H1 (cell line): ENCODE results near the gene CHCHD3. TPM values are rescaled to one million over a fixed set of nuclear protein-coding genes. Genes with fewer than 3 reads are reported as not detected.

ENCODE experiments used
- CTCF ChIA-PET: fragments of 300-600 bp; sonication (Branson Sonifier 250); formaldehyde crosslinking; loops from one replicate; lab custom pipeline; 2021; ENCODE audit not compliant: partially characterized antibody; lab: Charles Lee
- POLR2A ChIA-PET: fragments of 300-600 bp; sonication (Branson Sonifier 250); formaldehyde crosslinking; loops from one replicate; lab custom pipeline; 2021; ENCODE audit warnings: inconsistent platforms; ENCODE audit not compliant: partially characterized antibody; lab: Charles Lee
- DNase-seq, 2 experiments: peaks; one replicate each; pipeline versions ENCODE4 v3.0.0 to v3.0.0-alpha.2; 2010 to 2022; ENCODE audit warnings: low spot score in 2 of 2, low read depth in 1 of 2, mixed read lengths in 1 of 2
- FAIRE-seq: peaks from 2 replicates; lab custom pipeline; 2011; peaks lifted over from hg19 to GRCh38; lab: Jason Lieb, UNC
- H2AFZ ChIP-seq: 2 replicates; pipeline ENCODE4 v1.8.1; 2012; ENCODE audit warnings: low read length, inconsistent platforms
- H2AK5ac ChIP-seq: 2 replicates; pipeline ENCODE4 v1.6.1; 2013; ENCODE audit warnings: low read depth, low read length
- H2BK120ac ChIP-seq: replicated peaks from 2 replicates; pipeline ENCODE3; 2013; ENCODE audit warnings: low read depth, low read length, inconsistent platforms
- H2BK12ac ChIP-seq: 2 replicates; pipeline ENCODE4 v1.6.1; 2013; ENCODE audit warnings: low read depth, low read length
- H2BK15ac ChIP-seq: 2 replicates; pipeline ENCODE4 v1.6.1; 2013; ENCODE audit warnings: low read length
- H2BK20ac ChIP-seq: 2 replicates; pipeline ENCODE4 v1.6.1; 2013; ENCODE audit warnings: low read length
- H2BK5ac ChIP-seq: 2 replicates; pipeline ENCODE4 v1.6.1; 2013; ENCODE audit warnings: low read depth, low read length
- H3K14ac ChIP-seq: 2 replicates; pipeline ENCODE4 v1.6.1; 2013; ENCODE audit warnings: inconsistent platforms; ENCODE audit not compliant: insufficient read length
- H3K18ac ChIP-seq: 2 replicates; pipeline ENCODE4 v1.6.1; 2013; ENCODE audit warnings: low read length; ENCODE audit errors: extremely low read depth
- H3K23ac ChIP-seq: 2 replicates; pipeline ENCODE4 v1.6.1; 2013; ENCODE audit warnings: inconsistent platforms; ENCODE audit not compliant: insufficient read length
- H3K23me2 ChIP-seq: 2 replicates; pipeline ENCODE4 v1.6.1; 2013; ENCODE audit warnings: low read depth, low read length
- H3K27ac ChIP-seq: 2 replicates; pipeline ENCODE4 v1.6.1; 2011; ENCODE audit warnings: low read depth, low read length, inconsistent platforms
- H3K27me3 ChIP-seq, 4 experiments: replicated peaks in 1 of 4; 1 replicate in 1 of 4; 2 replicates in 3 of 4; pipeline versions ENCODE4 v1.6.1 to v1.8.1; 2011 to 2013; ENCODE audit warnings: low read length in 3 of 4, mild to moderate bottlenecking in 3 of 4, inconsistent platforms in 2 of 4, mixed read lengths in 2 of 4, moderate library complexity in 1 of 4; ENCODE audit not compliant: control insufficient read depth in 3 of 4, insufficient read depth in 3 of 4; ENCODE audit errors: extremely low read depth in 1 of 4
- H3K36me3 ChIP-seq, 4 experiments: 2 replicates each; pipeline versions ENCODE4 v1.6.1 to v1.8.1; 2011 to 2013; ENCODE audit warnings: mild to moderate bottlenecking in 4 of 4, low read length in 3 of 4, moderate library complexity in 2 of 4, control low read depth in 1 of 4, inconsistent platforms in 1 of 4; ENCODE audit not compliant: insufficient read depth in 4 of 4, control insufficient read depth in 2 of 4
- H3K4ac ChIP-seq: replicated peaks from 2 replicates; pipeline ENCODE3; 2013; ENCODE audit warnings: low read length, low read depth, mixed read lengths, inconsistent platforms; ENCODE audit not compliant: insufficient read length
- H3K4me1 ChIP-seq, 4 experiments: replicated peaks in 1 of 4; 1 replicate in 1 of 4; 2 replicates in 3 of 4; pipeline versions ENCODE4 v1.6.1 to v1.8.1; 2011 to 2013; ENCODE audit warnings: low read length in 3 of 4, inconsistent platforms in 2 of 4, mixed read lengths in 1 of 4; ENCODE audit not compliant: insufficient read depth in 4 of 4, control insufficient read depth in 3 of 4
- H3K4me2 ChIP-seq, 2 experiments: 2 replicates each; pipeline versions ENCODE4 v1.6.1 to v1.8.1; 2011 to 2013; ENCODE audit warnings: low read depth in 2 of 2, low read length in 2 of 2, control low read depth in 1 of 2, inconsistent platforms in 1 of 2, mild to moderate bottlenecking in 1 of 2; ENCODE audit not compliant: insufficient read depth in 1 of 2
- H3K4me3 ChIP-seq, 4 experiments: fragments of 200-600, 300-600 bp in 1 of 4; sonication (generic), shearing (Covaris generic), sonication (Bioruptor Twin) in 1 of 4; 2 replicates each; pipeline versions ENCODE4 v1.5.1 to v1.8.1; 2011 to 2016; ENCODE audit warnings: low read length in 4 of 4, low read depth in 3 of 4, control low read depth in 2 of 4, inconsistent platforms in 2 of 4, mild to moderate bottlenecking in 2 of 4, mixed read lengths in 1 of 4, moderate library complexity in 1 of 4; ENCODE audit not compliant: insufficient read depth in 2 of 4; ENCODE audit errors: extremely low read depth in 1 of 4
- H3K56ac ChIP-seq: replicated peaks from 2 replicates; pipeline ENCODE3; 2013; ENCODE audit warnings: low read depth, mild to moderate bottlenecking, mixed read lengths, low read length, inconsistent platforms; ENCODE audit not compliant: insufficient read length
- H3K79me1 ChIP-seq: 2 replicates; pipeline ENCODE4 v1.6.1; 2013; ENCODE audit warnings: low read depth, low read length, control low read depth
- H3K79me2 ChIP-seq, 2 experiments: 2 replicates each; pipeline versions ENCODE4 v1.6.1 to v1.8.1; 2012 to 2013; ENCODE audit warnings: low read length in 2 of 2, mild to moderate bottlenecking in 2 of 2, inconsistent platforms in 1 of 2; ENCODE audit not compliant: insufficient read depth in 2 of 2, control insufficient read depth in 1 of 2
- H3K9ac ChIP-seq, 4 experiments: replicated peaks in 1 of 4; 1 replicate in 1 of 4; 2 replicates in 3 of 4; pipeline versions ENCODE4 v1.6.1 to v1.8.1; 2011 to 2013; ENCODE audit warnings: low read depth in 3 of 4, low read length in 3 of 4, control low read depth in 2 of 4, mild to moderate bottlenecking in 2 of 4, moderate library complexity in 2 of 4, inconsistent platforms in 1 of 4; ENCODE audit errors: extremely low read depth in 1 of 4
- H3K9me3 ChIP-seq, 2 experiments: 2 replicates each; pipeline versions ENCODE4 v1.6.1 to v1.8.1; 2012 to 2013; ENCODE audit warnings: mild to moderate bottlenecking in 2 of 2, moderate library complexity in 2 of 2, control low read depth in 1 of 2, inconsistent platforms in 1 of 2, low read depth in 1 of 2, low read length in 1 of 2, mixed read lengths in 1 of 2; ENCODE audit not compliant: insufficient read depth in 2 of 2
- H4K20me1 ChIP-seq, 2 experiments: replicated peaks in 1 of 2; 2 replicates each; pipeline versions ENCODE3 to v1.8.1; 2011 to 2013; ENCODE audit warnings: inconsistent platforms in 2 of 2, low read length in 2 of 2, mild to moderate bottlenecking in 1 of 2; ENCODE audit not compliant: insufficient read depth in 2 of 2, control insufficient read depth in 1 of 2
- H4K5ac ChIP-seq: 2 replicates; pipeline ENCODE4 v1.6.1; 2013; ENCODE audit warnings: low read length, low read depth, mixed read lengths, inconsistent platforms; ENCODE audit not compliant: insufficient read length
- H4K8ac ChIP-seq: 2 replicates; pipeline ENCODE4 v1.8.0; 2013; ENCODE audit warnings: mild to moderate bottlenecking, moderate library complexity, low read length, inconsistent platforms; ENCODE audit not compliant: insufficient read depth; ENCODE audit errors: extremely low read depth
- H4K91ac ChIP-seq: replicated peaks from 2 replicates; pipeline ENCODE3; 2013; ENCODE audit warnings: low read length, mixed read lengths, inconsistent platforms; ENCODE audit not compliant: insufficient read length
- ATF3 ChIP-seq: IDR thresholded peaks from 2 replicates; pipeline ENCODE4 v1.6.1; 2011; ENCODE audit warnings: low read depth, mild to moderate bottlenecking, low read length; ENCODE audit not compliant: insufficient read depth
- CTBP2 ChIP-seq: IDR thresholded peaks from 2 replicates; pipeline ENCODE4 v1.7.0; 2011; ENCODE audit warnings: borderline replicate concordance, mild to moderate bottlenecking, moderate library complexity, mixed read lengths, low read length; ENCODE audit not compliant: insufficient read depth, insufficient read length
- CTCF ChIP-seq, 3 experiments: IDR thresholded peaks; 1 replicate in 2 of 3; 2 replicates in 1 of 3; pipeline versions ENCODE4 v1.5.1 to v1.6.1; 2011; ENCODE audit warnings: low read length in 3 of 3, mild to moderate bottlenecking in 3 of 3, inconsistent platforms in 2 of 3, low read depth in 1 of 3, moderate library complexity in 1 of 3; ENCODE audit not compliant: insufficient read depth in 1 of 3; ENCODE audit errors: control extremely low read depth in 1 of 3
- GABPA ChIP-seq: IDR thresholded peaks from 2 replicates; pipeline ENCODE4 v1.6.1; 2011; ENCODE audit warnings: mild to moderate bottlenecking, low read length, moderate library complexity, borderline replicate concordance; ENCODE audit not compliant: insufficient read depth
- RAD21 ChIP-seq, 2 experiments: IDR thresholded peaks in 1 of 2; conservative IDR thresholded peaks in 1 of 2; 2 replicates each; pipeline ENCODE4 v1.6.1; 2011; ENCODE audit warnings: low read depth in 2 of 2, low read length in 2 of 2, improper control_type of control experiment in 1 of 2, inconsistent platforms in 1 of 2, mild to moderate bottlenecking in 1 of 2, moderate library complexity in 1 of 2
- WGBS, 2 experiments: shearing (Covaris generic) in 1 of 2; methylation state at CpG; one replicate each; pipeline versions ENCODE4 v1.1.6 to v1.1.7; 2013 to 2015; ENCODE audit warnings: low lambda C conversion rate in 2 of 2, mixed read lengths in 2 of 2, inconsistent platforms in 1 of 2, low coverage in 1 of 2, missing lambda C conversion rate in 1 of 2; ENCODE audit not compliant: insufficient replicate concordance in 2 of 2, insufficient coverage in 1 of 2, insufficient read length in 1 of 2; ENCODE audit errors: extremely low coverage in 1 of 2, missing lambda C conversion rate in 1 of 2; 5-methylcytosine and 5-hydroxymethylcytosine counted together
- polyA plus RNA-seq, 7 experiments: library from polyadenylated mRNA; depleted of rRNA in 3 of 7; stranded (reverse) in 5 of 7; unstranded in 2 of 7; fragments of >200 nt in 5 of 7; fragments of 200-250 nt in 2 of 7; gene quantifications; 1 replicate in 5 of 7; 2 replicates in 1 of 7; 4 replicates in 1 of 7; pipeline versions ENCODE4 v1.2.1 to v1.2.3, GENCODE V29; 2011 to 2013; ENCODE audit warnings: missing spikeins in 2 of 7, mixed read lengths in 2 of 7
- total RNA-seq: library from RNA; stranded (reverse); fragmentation: NEBNext Ultra II Directional; extraction: Animal tissue kit (Norgen Biotek cat#: 25700); gene quantifications from 2 replicates; pipeline ENCODE4 v1.2.1, GENCODE V29; 2021

CHCHD3 gene
- total and polyA plus RNA-seq, 2 of the 8 experiments (the other 6 are each of a cell fraction or from before 2014, with no cell fraction given) = 42.9 to 137 TPM

GRCh38 chr7:132819648-132820047 is 262.2 kb downstream of the CHCHD3 start:
- Histone ChIP-seq H4K5ac (no peak overlapping the region), H2BK20ac (no peak overlapping the region), H3K4me1 (no peaks in the 10 kb centered on the region)
- 83% methylated on average over 5 of the region's 7 CpGs; no CpG with 5 or more reads in 1 of the 2 experiments for WGBS, 2 experiments
- POLR2A ChIA-PET = no interaction called here
- TF ChIP-seq ATF3 = no peak
- peak in 1 of 3 experiments; percentile 31; a peak in 1 of 4 replicates for TF ChIP-seq CTCF (IDR thresholded peaks at IDR 0.05; ENCODE audit: control extremely low read depth in 1 of 3, insufficient read depth in 1 of 3, low read depth in 1 of 3, low read length in 3 of 3)
- no peak for TF ChIP-seq CTBP2
- no peak for TF ChIP-seq GABPA
- peak; percentile 9 to 38; a peak in 3 of 4 replicates for TF ChIP-seq RAD21 (IDR thresholded peaks at IDR 0.05 in 1 of 2, conservative IDR thresholded peaks at IDR 0.05 in 1 of 2; ENCODE audit: low read depth in 2 of 2, low read length in 2 of 2)
- TF ChIP-seq, all 59 proteins: peak for 2
- Histone ChIP-seq H2BK5ac (no peak overlapping the region), H3K4me3 (no peak overlapping the region), H4K20me1 (no peaks in the 10 kb centered on the region), H3K4me2 (no peak overlapping the region), H3K36me3 (no peaks in the 10 kb centered on the region), H3K79me2 (no peaks in the 10 kb centered on the region), H3K23me2 (no peaks in the 10 kb centered on the region), H4K91ac (no peak overlapping the region), H3K27me3 (no peaks in the 10 kb centered on the region), H2BK120ac (no peak overlapping the region), H3K9ac (no peak overlapping the region), H3K18ac (no peak overlapping the region), H3K56ac (no peak overlapping the region), H3K9me3 (no peaks in the 10 kb centered on the region), H2AFZ (no peak overlapping the region), H3K79me1 (no peaks in the 10 kb centered on the region), H3K4ac (no peak overlapping the region), H3K27ac (no peak overlapping the region), H2BK12ac (no peak overlapping the region), H2BK15ac (no peak overlapping the region), H4K8ac (no peak overlapping the region), H2AK5ac (no peak overlapping the region), H3K14ac (no peak overlapping the region), H3K23ac (no peak overlapping the region)
- FAIRE-seq (no peak), DNase-seq (no peak)
- CTCF ChIA-PET = no interaction called here
